ENCODE results near the gene ELFN1. TPM values are rescaled to one million over a fixed set of nuclear protein-coding genes. Genes with fewer than 3 reads are reported as not detected.

Gene ELFN1
- total and polyA plus RNA-seq, 2 donors (not counting 3 experiments of a cell fraction or from before 2014, with no cell fraction given), result 0.37 to 1.0 TPM

DNA sequence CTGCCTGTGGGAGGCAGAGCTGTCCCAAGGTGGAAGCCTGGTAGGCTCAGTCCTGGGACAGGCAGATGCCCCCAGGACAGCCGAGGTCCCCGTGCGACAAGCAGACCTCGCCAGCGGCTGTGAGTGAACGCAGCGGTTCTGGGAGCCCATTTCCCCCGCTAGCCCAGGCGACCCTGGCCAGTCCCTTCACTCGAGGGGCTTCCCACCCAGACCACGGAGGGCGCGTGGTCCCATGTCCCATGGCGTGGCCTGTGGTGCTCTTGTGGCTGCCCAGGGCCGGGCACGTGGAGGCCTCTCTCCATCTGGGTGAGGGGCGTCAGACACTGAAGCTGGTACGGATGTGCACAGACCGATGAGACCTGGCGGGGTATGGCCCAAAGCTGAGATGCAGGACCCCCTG lies 67.9 kb downstream of the ELFN1 start:
- Histone ChIP-seq H3K9me3 (replicated peaks; ENCODE audit: control insufficient read depth, insufficient read depth, low read length) (no peaks in the 10 kb centered on the region), H3K79me2 (ENCODE audit: control insufficient read depth, insufficient read depth, low read length) (no peaks in the 10 kb centered on the region), H3K4me2 (ENCODE audit: insufficient read depth, low read length) (no peak overlapping the region), H2AFZ (ENCODE audit: low read depth, low read length) (no peak overlapping the region), H3K4me3 (replicated peaks in 1 of 3; ENCODE audit: insufficient read depth in 1 of 3, low read depth in 1 of 3, low read length in 3 of 3) (no peak overlapping the region), H4K20me1 (replicated peaks; ENCODE audit: control insufficient read depth, extremely low read depth, insufficient read depth, low read length) (no peaks in the 10 kb centered on the region), H3K27ac (ENCODE audit: insufficient read depth, low read depth, low read length) (no peak overlapping the region), H3K27me3 (ENCODE audit: control insufficient read depth in 2 of 2, insufficient read depth in 2 of 2, low read length in 2 of 2) (no peaks in the 10 kb centered on the region), H3K9me1 (replicated peaks; ENCODE audit: control insufficient read depth, extremely low read depth, insufficient read depth, low read length) (no peaks in the 10 kb centered on the region), H3K36me3 (ENCODE audit: control insufficient read depth in 2 of 2, extremely low read depth in 1 of 2, insufficient read depth in 2 of 2, low read length in 2 of 2) (no peaks in the 10 kb centered on the region), H3K9ac (replicated peaks; ENCODE audit: extremely low read depth, insufficient read depth, low read length) (no peak overlapping the region), H3K4me1 (ENCODE audit: control insufficient read depth, extremely low read depth, insufficient read depth, low read length) (peaks cover 13% of the 10 kb centered on the region)
- POLR2A ChIA-PET, result no interaction called here
- intact Hi-C loops (cut with micrococcal nuclease) (no loop called here), dilution Hi-C loops (cut with MboI; ENCODE audit: extremely low pct_ligation_motif_present, low sequenced_read_pairs) (no loop called here)
- DNase-seq (ENCODE audit: low read depth, low spot score), result no peak
- no peak for TF ChIP-seq FOS (IDR thresholded peaks at IDR 0.05; ENCODE audit: borderline replicate concordance, insufficient read depth, low read length)
- no peak for TF ChIP-seq POLR2AphosphoS5 (IDR thresholded peaks at IDR 0.05; ENCODE audit: insufficient read depth, low read depth, low read length)
- TF ChIP-seq GATA2 (IDR thresholded peaks at IDR 0.05; ENCODE audit: insufficient read depth, insufficient read length, low read depth, low read length), result no peak
- no peak for TF ChIP-seq MYC (IDR thresholded peaks at IDR 0.05; ENCODE audit: low read depth, low read length)
- TF ChIP-seq, protein P1, sequence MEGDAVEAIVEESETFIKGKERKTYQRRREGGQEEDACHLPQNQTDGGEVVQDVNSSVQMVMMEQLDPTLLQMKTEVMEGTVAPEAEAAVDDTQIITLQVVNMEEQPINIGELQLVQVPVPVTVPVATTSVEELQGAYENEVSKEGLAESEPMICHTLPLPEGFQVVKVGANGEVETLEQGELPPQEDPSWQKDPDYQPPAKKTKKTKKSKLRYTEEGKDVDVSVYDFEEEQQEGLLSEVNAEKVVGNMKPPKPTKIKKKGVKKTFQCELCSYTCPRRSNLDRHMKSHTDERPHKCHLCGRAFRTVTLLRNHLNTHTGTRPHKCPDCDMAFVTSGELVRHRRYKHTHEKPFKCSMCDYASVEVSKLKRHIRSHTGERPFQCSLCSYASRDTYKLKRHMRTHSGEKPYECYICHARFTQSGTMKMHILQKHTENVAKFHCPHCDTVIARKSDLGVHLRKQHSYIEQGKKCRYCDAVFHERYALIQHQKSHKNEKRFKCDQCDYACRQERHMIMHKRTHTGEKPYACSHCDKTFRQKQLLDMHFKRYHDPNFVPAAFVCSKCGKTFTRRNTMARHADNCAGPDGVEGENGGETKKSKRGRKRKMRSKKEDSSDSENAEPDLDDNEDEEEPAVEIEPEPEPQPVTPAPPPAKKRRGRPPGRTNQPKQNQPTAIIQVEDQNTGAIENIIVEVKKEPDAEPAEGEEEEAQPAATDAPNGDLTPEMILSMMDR (IDR thresholded peaks at IDR 0.05; ENCODE audit: extremely low read depth in 1 of 2, insufficient read depth in 1 of 2, low read depth in 1 of 2, low read length in 2 of 2), result no peak
- TF ChIP-seq POLR2A (IDR thresholded peaks at IDR 0.05; ENCODE audit: low read depth, low read length), result no peak
- TF ChIP-seq, protein P2, sequence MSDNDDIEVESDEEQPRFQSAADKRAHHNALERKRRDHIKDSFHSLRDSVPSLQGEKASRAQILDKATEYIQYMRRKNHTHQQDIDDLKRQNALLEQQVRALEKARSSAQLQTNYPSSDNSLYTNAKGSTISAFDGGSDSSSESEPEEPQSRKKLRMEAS (IDR thresholded peaks at IDR 0.05; ENCODE audit: insufficient read depth, insufficient read length), result no peak
- no peak for TF ChIP-seq EZH2 (IDR thresholded peaks at IDR 0.05; ENCODE audit: borderline replicate concordance, low read depth, low read length, severe bottlenecking)
- no peak for TF ChIP-seq JUN (IDR thresholded peaks at IDR 0.05; ENCODE audit: borderline replicate concordance, insufficient read depth, insufficient read length, low read depth)
- no TSS peak for BruUV-seq (replicated peaks)
- FAIRE-seq, result no peak
- CTCF ChIA-PET, result no interaction called here

Data from endothelial cell of umbilical vein (primary cell).